T-helper 2 cell treated with Interferon-gamma antibody and Interleukin-4, amounts not matched to agents 100 ng/mL and 5 ng/mL, for 36 hours (primary cell): ENCODE measurements around the gene PLXNA2. TPM values are rescaled to one million over a fixed set of nuclear protein-coding genes. Genes with fewer than 3 reads are reported as not detected.

ENCODE experiments used
- intact Hi-C: fragments of 100-400 bp; cut with micrococcal nuclease; formaldehyde crosslinking; loops from one replicate; pipeline ENCODE4 v1.15.1; 2023
- total RNA-seq: library from RNA; stranded (reverse); gene quantifications from 2 replicates; pipeline ENCODE4 v1.2.3, GENCODE V29; 2022

Gene PLXNA2
- total RNA-seq, 1 donor from 2014 or later, result 0.39 TPM

GRCh38 chr1:208003241-208003640, 240.9 kb downstream of the PLXNA2 start:
- intact Hi-C loops, result no loop called here

GRCh38 chr1:208002672-208003071, 241.5 kb downstream of the PLXNA2 start:
- intact Hi-C loops, result no loop called here

DNA sequence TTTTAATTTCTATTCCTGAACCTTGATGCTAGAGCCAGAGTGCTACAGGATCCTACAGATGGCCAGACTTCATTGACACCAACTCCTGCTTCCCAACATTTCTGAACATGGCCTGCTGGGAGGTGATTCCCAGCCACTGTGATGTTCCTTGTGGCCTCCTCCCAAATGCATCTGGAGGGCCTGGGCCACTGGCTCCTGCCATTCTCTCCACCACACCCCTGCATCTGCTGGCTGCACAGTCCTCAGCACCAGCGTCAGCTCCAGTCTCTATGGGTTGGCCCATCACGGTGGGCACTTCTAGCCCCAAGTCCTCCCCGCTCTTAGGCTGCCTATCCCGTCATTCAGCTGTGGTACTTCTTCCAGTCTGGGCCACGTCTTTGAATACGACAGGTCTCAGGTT, 242.1 kb downstream of the PLXNA2 start:
- intact Hi-C loops, result no loop called here

- intact Hi-C loops, result no loop called here
These were observed 243.7 kb downstream of the PLXNA2 start for GRCh38 chr1:208000504-208000903.

GRCh38 chr1:207999972-208000371, 244.2 kb downstream of the PLXNA2 start:
- intact Hi-C loops, result no loop called here

DNA sequence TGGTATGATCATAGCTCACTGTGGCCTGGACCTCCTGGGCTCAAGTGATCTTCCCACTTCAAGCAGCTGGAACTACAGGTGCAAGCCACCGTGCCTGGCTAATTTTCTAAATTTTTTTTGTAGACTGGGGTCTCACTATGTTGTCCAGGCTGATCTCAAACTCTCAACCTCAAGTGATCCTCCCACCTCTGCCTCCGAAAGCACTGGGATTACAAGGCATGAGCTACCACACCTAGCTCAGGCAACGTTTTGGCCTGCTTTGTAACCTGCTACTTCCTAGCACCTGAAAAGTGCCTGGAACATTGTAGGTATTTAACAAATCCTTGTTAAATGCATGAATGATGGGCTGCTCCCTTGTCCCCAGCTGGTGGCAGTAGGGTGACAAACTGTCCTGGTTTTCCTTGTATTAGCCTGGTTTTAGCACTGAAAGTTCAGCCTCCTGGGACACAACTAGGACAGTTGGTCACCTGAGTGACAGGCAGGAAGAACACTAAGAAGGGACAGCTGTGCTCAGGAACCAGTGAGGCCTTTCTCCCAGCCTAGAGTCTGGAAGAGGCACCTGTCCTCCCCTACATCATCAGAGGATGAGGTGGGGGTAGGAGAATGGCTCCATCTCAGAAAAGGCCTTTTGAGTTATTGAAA, 244.8 kb downstream of the PLXNA2 start:
- intact Hi-C loops, result no loop called here

DNA sequence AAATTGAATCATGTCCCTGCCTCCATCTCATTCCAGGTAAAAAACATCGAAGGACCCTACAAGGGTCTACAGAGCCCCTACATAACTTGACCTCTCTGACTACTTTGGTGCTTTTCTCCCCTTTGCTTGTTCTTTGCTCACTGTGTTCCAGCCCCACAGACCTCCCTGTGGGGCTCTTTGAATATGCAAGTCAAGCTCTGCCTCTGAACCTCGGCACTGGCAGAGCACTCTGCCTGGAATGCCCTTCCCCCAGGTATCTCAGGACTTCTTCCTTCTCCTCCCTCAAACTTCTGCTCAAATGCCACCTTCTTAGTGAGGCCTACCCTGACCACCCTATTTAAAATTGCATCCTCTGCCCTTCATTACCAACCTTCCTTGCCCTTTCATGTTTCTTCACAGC, 245.5 kb downstream of the PLXNA2 start:
- intact Hi-C loops, result loop anchor here (1.0 kb wide), 1 partner anchor 113 kb away; no protein-coding TSS in a partner anchor

- intact Hi-C loops, result loop anchor here (1.0 kb wide), 1 partner anchor 112 kb away; no protein-coding TSS in a partner anchor
These were observed 246.5 kb downstream of the PLXNA2 start for GRCh38 chr1:207997486-207998268.

- intact Hi-C loops, result no loop called here
These were observed 247.5 kb downstream of the PLXNA2 start for GRCh38 chr1:207996636-207997035.

- intact Hi-C loops, result no loop called here
These were observed 248.6 kb downstream of the PLXNA2 start for GRCh38 chr1:207995576-207995975.

- intact Hi-C loops, result no loop called here
These were observed 250.4 kb downstream of the PLXNA2 start for GRCh38 chr1:207993477-207994445.

DNA sequence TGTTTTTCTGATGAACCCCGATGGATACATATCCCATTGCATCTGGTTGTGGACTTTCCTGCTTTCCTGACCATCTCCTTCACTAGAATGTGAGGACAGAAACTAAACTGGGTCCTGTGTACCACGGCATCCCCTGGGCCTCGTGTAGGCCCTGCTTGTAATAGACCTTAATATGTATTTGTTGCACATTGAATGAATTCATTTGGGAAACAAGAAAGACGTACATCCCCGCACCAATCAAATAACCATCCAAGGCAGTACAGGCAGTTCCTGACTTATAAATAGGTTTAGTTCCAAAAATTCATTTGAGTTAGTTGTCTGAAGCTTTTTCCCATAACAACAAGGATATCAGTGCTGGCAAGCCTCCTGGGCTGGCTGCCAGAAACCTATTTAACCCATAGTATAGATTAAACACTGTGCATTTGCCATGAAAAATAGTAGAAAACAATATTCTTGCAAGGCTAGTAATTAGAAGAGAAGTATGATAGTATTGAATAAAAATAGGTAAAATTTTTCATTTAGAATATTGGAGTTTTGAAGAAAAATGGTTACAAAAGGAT, 251.4 kb downstream of the PLXNA2 start:
- intact Hi-C loops, result no loop called here

DNA sequence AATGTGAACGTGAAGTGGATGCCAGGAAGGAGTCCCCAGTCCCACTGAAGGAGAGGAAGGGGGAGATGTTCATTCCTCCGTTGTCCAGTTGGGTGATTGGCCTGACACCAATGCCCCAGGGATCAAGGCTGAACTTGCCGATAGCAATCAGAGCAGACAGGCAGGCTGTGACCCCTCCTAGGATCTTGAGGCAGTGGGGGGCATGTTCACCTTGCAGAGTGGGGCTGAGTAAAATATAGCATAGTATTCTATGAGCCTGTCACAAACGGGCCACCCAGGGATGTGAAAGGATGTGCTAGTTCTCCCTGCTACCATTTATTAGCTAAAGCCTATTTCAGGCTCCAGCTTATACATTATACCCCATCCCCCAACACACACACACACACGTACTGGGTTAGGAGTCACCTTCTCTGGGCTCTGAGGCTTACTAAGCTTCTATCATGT, 252.6 kb downstream of the PLXNA2 start:
- intact Hi-C loops, result no loop called here

DNA sequence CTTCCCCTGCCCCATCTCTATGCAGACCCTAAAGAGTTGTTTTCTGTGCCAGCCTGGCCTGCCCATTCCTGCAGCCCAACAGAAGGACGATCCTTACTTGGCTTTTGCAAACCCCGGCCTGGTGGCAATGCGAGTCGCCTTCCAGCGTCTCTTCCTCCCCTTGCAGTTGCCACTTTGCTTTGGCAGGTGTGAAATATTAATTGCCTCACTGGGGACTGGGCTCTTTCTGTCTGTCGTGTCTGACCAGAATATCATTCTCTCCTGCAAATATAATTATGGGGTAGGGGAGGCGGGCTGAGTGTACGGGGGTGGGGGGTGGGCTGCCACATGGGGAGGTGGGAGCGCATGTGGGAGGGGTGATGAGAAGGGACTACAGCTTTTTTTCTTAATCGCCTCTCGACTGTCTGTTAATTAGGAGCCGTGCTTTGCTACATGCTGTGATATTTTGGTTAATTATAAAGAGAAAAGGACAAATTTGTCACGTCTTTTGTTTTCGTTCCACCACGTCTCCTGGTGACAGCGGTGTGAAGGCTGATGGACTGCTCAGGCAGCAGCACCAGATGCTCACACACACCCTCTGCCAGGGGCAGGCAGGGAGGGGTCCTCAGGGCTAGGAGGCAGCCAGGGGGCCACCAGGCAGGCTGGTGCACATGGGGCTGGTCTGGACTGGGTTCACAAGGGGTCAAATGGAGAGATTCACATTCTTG, 253.2 kb downstream of the PLXNA2 start:
- intact Hi-C loops, result no loop called here

DNA sequence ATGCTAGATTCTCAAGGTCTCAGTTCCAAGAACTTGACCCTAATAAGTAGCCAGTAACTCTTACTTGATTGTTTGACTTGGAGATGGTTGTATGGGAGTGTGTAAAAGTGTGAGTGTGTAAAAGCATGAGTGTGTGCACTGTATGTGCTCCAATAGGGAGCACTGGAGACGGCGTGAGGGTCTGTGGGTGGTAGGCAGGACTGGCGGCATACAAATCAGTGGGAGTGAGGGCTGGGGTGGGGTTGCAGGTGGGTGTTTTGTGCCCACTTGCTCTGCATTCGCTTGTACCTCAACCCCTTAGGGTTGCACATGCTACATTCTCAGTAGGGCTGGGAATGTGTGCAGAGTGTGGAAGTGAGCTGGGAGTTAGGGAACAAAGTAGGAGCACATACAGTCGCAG, 253.7 kb downstream of the PLXNA2 start:
- intact Hi-C loops, result no loop called here

DNA sequence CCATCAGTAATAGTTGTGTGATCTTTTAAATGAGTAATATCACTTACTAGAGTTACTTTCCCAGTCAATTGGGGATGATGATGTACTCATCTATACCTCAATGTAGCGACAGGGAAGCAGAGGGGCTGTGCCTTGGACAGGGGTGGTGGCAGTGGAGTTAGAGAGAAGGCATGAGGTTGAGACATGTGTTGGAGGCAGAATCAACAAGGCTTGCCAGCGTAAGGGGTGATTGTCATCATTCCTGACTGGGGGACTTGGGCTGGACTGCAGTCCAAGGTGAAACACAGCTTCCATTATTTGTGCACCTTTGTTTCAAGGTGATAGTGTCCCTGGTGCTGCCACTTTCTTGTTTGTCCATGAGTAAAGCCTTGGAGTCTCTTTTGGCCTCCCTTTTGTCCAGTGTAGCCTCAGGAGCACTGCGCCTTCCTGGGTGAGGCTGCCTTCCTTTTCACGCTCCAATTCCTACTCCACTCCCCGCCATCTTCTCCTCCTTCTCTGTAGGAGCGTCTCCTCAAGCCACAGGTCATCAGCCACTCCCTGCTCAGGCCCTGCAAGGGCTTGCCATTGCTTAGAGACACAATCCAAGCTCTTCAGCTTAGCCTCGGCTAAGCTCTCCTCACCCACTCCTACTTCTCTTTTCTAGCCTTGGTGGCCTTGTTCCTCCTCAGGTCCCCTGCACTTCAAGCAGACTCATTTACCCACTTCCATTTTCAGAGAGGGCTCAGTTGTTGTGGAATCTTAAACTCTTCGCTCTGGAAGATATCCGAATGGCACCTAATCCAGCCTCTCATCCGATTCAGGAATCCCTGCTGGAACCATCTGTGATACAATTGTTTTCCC, 255.6 kb downstream of the PLXNA2 start:
- intact Hi-C loops, result no loop called here

GRCh38 chr1:207987164-207987563, 257.0 kb downstream of the PLXNA2 start:
- intact Hi-C loops, result no loop called here

GRCh38 chr1:207985996-207986395, 258.2 kb downstream of the PLXNA2 start:
- intact Hi-C loops, result no loop called here

- intact Hi-C loops, result no loop called here
These were observed 259.2 kb downstream of the PLXNA2 start for GRCh38 chr1:207984831-207985572.
